OCI-LY1 (cell line): ENCODE results near the gene PDSS1.

Source experiments
- H2AFZ ChIP-seq: fragments of 200-600 bp; sonication (generic), shearing (Covaris generic); 2 replicates; pipeline ENCODE4 v1.6.0; 2014; ENCODE audit warnings: antibody characterized with exemption, mild to moderate bottlenecking, low read length
- H3F3A ChIP-seq: fragments of 200-600 bp; sonication (generic), shearing (Covaris generic); 2 replicates; pipeline ENCODE4 v1.6.0; 2014; ENCODE audit warnings: mild to moderate bottlenecking, antibody characterized with exemption, low read length, moderate library complexity; ENCODE audit not compliant: insufficient read depth
- H3K27ac ChIP-seq: fragments of 200-600 bp; sonication (generic); 2 replicates; pipeline ENCODE4 v1.5.1; 2014; ENCODE audit warnings: low read length, mixed run types, mild to moderate bottlenecking, low read depth; ENCODE audit not compliant: poor library complexity, severe bottlenecking
- H3K27me3 ChIP-seq: fragments of 200-600 bp; sonication (generic); 2 replicates; pipeline ENCODE4 v1.6.0; 2014; ENCODE audit warnings: antibody characterized with exemption, mild to moderate bottlenecking, low read length, moderate library complexity; ENCODE audit not compliant: insufficient read depth
- H3K36me3 ChIP-seq: fragments of 200-600 bp; sonication (generic); 2 replicates; pipeline ENCODE4 v1.6.1; 2014; ENCODE audit warnings: mild to moderate bottlenecking, antibody characterized with exemption, low read length, moderate library complexity, mixed read lengths; ENCODE audit not compliant: insufficient read depth
- H3K4me1 ChIP-seq: fragments of 200-600 bp; sonication (generic); 2 replicates; pipeline ENCODE4 v1.5.1; 2014; ENCODE audit warnings: mild to moderate bottlenecking, low read length, moderate library complexity; ENCODE audit not compliant: insufficient read depth, severe bottlenecking
- H3K4me2 ChIP-seq: fragments of 200-600 bp; sonication (generic), shearing (Covaris generic); 2 replicates; pipeline ENCODE4 v1.6.1; 2014; ENCODE audit warnings: low read length
- H3K4me3 ChIP-seq: fragments of 200-600 bp; sonication (generic); 2 replicates; pipeline ENCODE4 v1.5.1; 2014; ENCODE audit warnings: low read length, low read depth, mild to moderate bottlenecking, mixed read lengths; ENCODE audit not compliant: poor library complexity, severe bottlenecking
- H3K79me2 ChIP-seq: fragments of 200-600 bp; shearing (Covaris generic); 2 replicates; pipeline ENCODE4 v1.6.1; 2016; ENCODE audit warnings: mixed run types, low read length, mixed read lengths; ENCODE audit not compliant: insufficient read depth
- H3K9ac ChIP-seq: fragments of 200-600 bp; sonication (generic), shearing (Covaris generic); 2 replicates; pipeline ENCODE4 v1.6.1; 2014; ENCODE audit warnings: mild to moderate bottlenecking, low read length, mixed read lengths
- H3K9me2 ChIP-seq: fragments of 200-600 bp; sonication (generic), shearing (Covaris generic); 2 replicates; pipeline ENCODE4 v1.6.1; 2014; ENCODE audit warnings: low read depth, mild to moderate bottlenecking, low read length, mixed read lengths
- H3K9me3 ChIP-seq: fragments of 200-600 bp; shearing (Covaris generic); 2 replicates; pipeline ENCODE4 v1.6.1; 2014; ENCODE audit warnings: low read length, mixed read lengths
- H4K20me1 ChIP-seq: fragments of 200-600 bp; sonication (generic), shearing (Covaris generic); 2 replicates; pipeline ENCODE4 v1.6.0; 2016; ENCODE audit warnings: mild to moderate bottlenecking, low read length; ENCODE audit not compliant: insufficient read depth
- EZH2 ChIP-seq: fragments of 200-600 bp; sonication (generic), shearing (Covaris generic); IDR thresholded peaks from 2 replicates; pipeline ENCODE4 v1.8.0; 2017; ENCODE audit warnings: borderline replicate concordance, mixed run types, mild to moderate bottlenecking, antibody characterized with exemption, low read length, moderate library complexity, mixed read lengths
- TF ChIP-seq, protein P1 (sequence below): fragments of 200-600 bp; sonication (generic), shearing (Covaris generic); IDR thresholded peaks from 2 replicates; pipeline ENCODE4 v1.5.1; 2017; ENCODE audit warnings: mild to moderate bottlenecking, antibody characterized with exemption, low read length, moderate library complexity, mixed read lengths

PDSS1 gene

GRCh38 chr10:26746061-26746460 lies 48.6 kb downstream of the PDSS1 start:
- H3F3A ChIP-seq = no peaks in the 10 kb centered on the region
- no peaks in the 10 kb centered on the region for H3K9me3 ChIP-seq
- H3K9ac ChIP-seq = no peak overlapping the region
- H3K4me1 ChIP-seq = peaks cover 16% of the 10 kb centered on the region
- peaks cover 98% of the 10 kb centered on the region for H3K36me3 ChIP-seq
- no peak overlapping the region for H3K4me3 ChIP-seq
- no peaks in the 10 kb centered on the region for H3K79me2 ChIP-seq
- no peaks in the 10 kb centered on the region for H4K20me1 ChIP-seq
- no peaks in the 10 kb centered on the region for H3K9me2 ChIP-seq
- H3K27ac ChIP-seq = peak overlapping the region; percentile 35
- no peaks in the 10 kb centered on the region for H3K27me3 ChIP-seq
- H3K4me2 ChIP-seq = no peak overlapping the region
- H2AFZ ChIP-seq = no peak overlapping the region
- TF ChIP-seq, protein P1, sequence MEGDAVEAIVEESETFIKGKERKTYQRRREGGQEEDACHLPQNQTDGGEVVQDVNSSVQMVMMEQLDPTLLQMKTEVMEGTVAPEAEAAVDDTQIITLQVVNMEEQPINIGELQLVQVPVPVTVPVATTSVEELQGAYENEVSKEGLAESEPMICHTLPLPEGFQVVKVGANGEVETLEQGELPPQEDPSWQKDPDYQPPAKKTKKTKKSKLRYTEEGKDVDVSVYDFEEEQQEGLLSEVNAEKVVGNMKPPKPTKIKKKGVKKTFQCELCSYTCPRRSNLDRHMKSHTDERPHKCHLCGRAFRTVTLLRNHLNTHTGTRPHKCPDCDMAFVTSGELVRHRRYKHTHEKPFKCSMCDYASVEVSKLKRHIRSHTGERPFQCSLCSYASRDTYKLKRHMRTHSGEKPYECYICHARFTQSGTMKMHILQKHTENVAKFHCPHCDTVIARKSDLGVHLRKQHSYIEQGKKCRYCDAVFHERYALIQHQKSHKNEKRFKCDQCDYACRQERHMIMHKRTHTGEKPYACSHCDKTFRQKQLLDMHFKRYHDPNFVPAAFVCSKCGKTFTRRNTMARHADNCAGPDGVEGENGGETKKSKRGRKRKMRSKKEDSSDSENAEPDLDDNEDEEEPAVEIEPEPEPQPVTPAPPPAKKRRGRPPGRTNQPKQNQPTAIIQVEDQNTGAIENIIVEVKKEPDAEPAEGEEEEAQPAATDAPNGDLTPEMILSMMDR = no peak
- TF ChIP-seq EZH2 = no peak

- Histone ChIP-seq H3K9me2 (no peaks in the 10 kb centered on the region), H3K27ac (peak overlapping the region; percentile 67), H3K4me1 (peaks cover 21% of the 10 kb centered on the region), H4K20me1 (no peaks in the 10 kb centered on the region), H3K36me3 (peaks cover 81% of the 10 kb centered on the region), H3F3A (0 out of 2 replicates have a peak, but pooled peaks cover 3% of the 10 kb centered on the region), H3K9ac (no peak overlapping the region), H3K27me3 (no peaks in the 10 kb centered on the region), H2AFZ (no peak overlapping the region), H3K4me3 (no peak overlapping the region), H3K4me2 (no peak overlapping the region), H3K79me2 (no peaks in the 10 kb centered on the region), H3K9me3 (no peaks in the 10 kb centered on the region)
- no peak for TF ChIP-seq EZH2
- TF ChIP-seq, protein P1 = no peak
Observed at GRCh38 chr10:26755443-26755903, 58.0 kb downstream of the PDSS1 start.

DNA sequence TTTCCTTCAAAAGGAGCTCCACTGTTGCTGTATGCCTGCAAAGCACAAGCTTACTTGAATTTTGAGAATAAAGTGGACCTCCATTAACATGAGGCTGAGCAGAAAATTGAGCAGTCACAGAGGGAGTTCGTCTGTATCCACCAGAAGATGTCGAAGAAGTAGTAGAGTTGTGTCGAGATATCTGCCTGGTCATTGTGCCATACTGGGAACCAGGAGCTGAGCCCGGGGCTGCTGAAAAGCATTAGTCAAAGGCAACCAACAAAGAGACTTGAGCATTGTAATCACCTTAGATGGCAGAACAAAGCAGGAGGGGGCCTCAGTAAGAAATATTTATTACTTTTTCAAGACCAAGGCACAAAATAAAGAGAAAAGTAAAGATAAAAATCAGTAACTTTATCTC lies 61.5 kb downstream of the PDSS1 start:
- Histone ChIP-seq H3K27ac (no peak overlapping the region), H3K9ac (no peak overlapping the region), H3K9me2 (no peaks in the 10 kb centered on the region), H2AFZ (no peak overlapping the region), H3K36me3 (peaks cover 72% of the 10 kb centered on the region), H3K79me2 (no peaks in the 10 kb centered on the region), H3F3A (0 out of 2 replicates have a peak, but pooled peaks cover 3% of the 10 kb centered on the region), H3K4me3 (no peak overlapping the region), H3K4me2 (no peak overlapping the region), H3K4me1 (peaks cover 21% of the 10 kb centered on the region), H4K20me1 (no peaks in the 10 kb centered on the region), H3K27me3 (no peaks in the 10 kb centered on the region), H3K9me3 (no peaks in the 10 kb centered on the region)
- TF ChIP-seq, protein P1 = no peak
- TF ChIP-seq EZH2 = no peak
